Activated B cell treated with CpG ODN at 0.5 μM for 24 hours (primary cell): Measurements from ENCODE around the gene BPIFA1. TPM values are rescaled to one million over a fixed set of nuclear protein-coding genes. Genes with fewer than 3 reads are reported as not detected.
A peak's percentile ranks its signal among the peaks of the same experiment; 100 is the strongest.

Experiments
- ATAC-seq: fragments of 200-7000 bp; cut with Tn5 transposase; one replicate; pipeline ENCODE4 v1.10.0; 2021; ENCODE audit warnings: low read depth, mild to moderate bottlenecking, moderate library complexity
- CTCF ChIA-PET: fragments of 350-600 bp; sonication (Branson Sonifier 250); formaldehyde crosslinking; loops from one replicate; lab custom pipeline; 2021; ENCODE audit warnings: antibody characterized with exemption; lab: Charles Lee
- POLR2A ChIA-PET: fragments of 350-600 bp; sonication (Branson Sonifier 250); formaldehyde crosslinking; loops from one replicate; lab custom pipeline; 2021; ENCODE audit warnings: antibody characterized with exemption; lab: Charles Lee
- DNase-seq: peaks from one replicate; pipeline ENCODE4 v3.0.0; 2022
- H3K27ac Mint-ChIP-seq: one replicate; pipeline ENCODE4 v1.8.0; 2020; ENCODE audit warnings: mixed read lengths
- H3K27me3 Mint-ChIP-seq: one replicate; pipeline ENCODE4 v1.8.0; 2021; ENCODE audit warnings: mixed read lengths
- H3K36me3 Mint-ChIP-seq: one replicate; pipeline ENCODE4 v1.8.0; 2021; ENCODE audit warnings: low read depth, mixed read lengths
- H3K4me1 Mint-ChIP-seq: one replicate; pipeline ENCODE4 v1.8.0; 2021; ENCODE audit warnings: mixed read lengths
- H3K4me3 Mint-ChIP-seq: one replicate; pipeline ENCODE4 v1.8.0; 2020; ENCODE audit warnings: mild to moderate bottlenecking, mixed read lengths
- H3K9me3 Mint-ChIP-seq: one replicate; pipeline ENCODE4 v1.8.0; 2020; ENCODE audit warnings: mixed read lengths
- CTCF ChIP-seq: fragments of 200-600 bp; IDR thresholded peaks from one replicate; pipeline ENCODE4 v1.8.0; 2022; ENCODE audit warnings: antibody characterized with exemption, mild to moderate bottlenecking
- intact Hi-C: fragments of 100-400 bp; cut with micrococcal nuclease; formaldehyde crosslinking; loops from one replicate; pipeline ENCODE4 v1.15.1; 2024
- total RNA-seq: library from RNA; stranded (reverse); gene quantifications from 2 replicates; pipeline ENCODE4 v1.2.3, GENCODE V29; 2022

Gene BPIFA1
- total RNA-seq, 1 donor from 2014 or later = not detected

- ChIA-PET CTCF (interaction anchor here (2.4 kb wide), 1 partner anchor 389 kb away, joined by 7 read pairs; no protein-coding TSS in a partner anchor), POLR2A (no interaction called here)
- Mint-ChIP-seq H3K4me3 (no peak overlapping the region), H3K36me3 (no peaks in the 10 kb centered on the region), H3K27ac (no peak overlapping the region), H3K9me3 (no peaks in the 10 kb centered on the region), H3K4me1 (no peaks in the 10 kb centered on the region), H3K27me3 (peaks cover 12% of the 10 kb centered on the region)
- intact Hi-C loops = loop anchor here (10.0 kb wide), 2 partner anchors 154 to 616 kb away; partner anchors contain the start of genes C20orf203 and SNTA1
- no peak for DNase-seq
- TF ChIP-seq CTCF = no peak
- ATAC-seq = no peak
Observed at GRCh38 chr20:33290852-33291251, 55.1 kb downstream of the BPIFA1 start.

GRCh38 chr20:33291416-33291815 lies 55.6 kb downstream of the BPIFA1 start:
- Mint-ChIP-seq H3K4me1 (no peaks in the 10 kb centered on the region), H3K9me3 (no peaks in the 10 kb centered on the region), H3K27ac (no peak overlapping the region), H3K36me3 (no peaks in the 10 kb centered on the region), H3K4me3 (no peak overlapping the region), H3K27me3 (peaks cover 9% of the 10 kb centered on the region)
- POLR2A ChIA-PET = no interaction called here
- no peak for TF ChIP-seq CTCF
- ATAC-seq (no peak), DNase-seq (no peak)
- intact Hi-C loops = loop anchor here (10.0 kb wide), 2 partner anchors 153 to 617 kb away; partner anchors contain the start of genes C20orf203 and SNTA1
- CTCF ChIA-PET = interaction anchor here (1.2 to 1.8 kb wide), 3 partner anchors 388 to 501 kb away, joined by 3 to 9 read pairs (median 4); no protein-coding TSS in a partner anchor

- no peaks in the 10 kb centered on the region for H3K9me3 Mint-ChIP-seq
- no peaks in the 10 kb centered on the region for H3K4me1 Mint-ChIP-seq
- peak; percentile 50 for TF ChIP-seq CTCF
- H3K27ac Mint-ChIP-seq = no peak overlapping the region
- intact Hi-C loops = loop anchor here (1.0 to 10.0 kb wide), 4 partner anchors 153 to 617 kb away; partner anchors contain the start of genes C20orf203 and SNTA1
- ATAC-seq = peak; percentile 25
- no peaks in the 10 kb centered on the region for H3K36me3 Mint-ChIP-seq
- H3K4me3 Mint-ChIP-seq = no peak overlapping the region
- POLR2A ChIA-PET = no interaction called here
- CTCF ChIA-PET = interaction anchor here (0.6 to 1.8 kb wide), 4 partner anchors 388 to 1068 kb away, joined by 3 to 9 read pairs (median 4); no protein-coding TSS in a partner anchor
- peak; percentile 55 for DNase-seq
- H3K27me3 Mint-ChIP-seq = peaks cover 7% of the 10 kb centered on the region
Observed at GRCh38 chr20:33291830-33292355, 56.1 kb downstream of the BPIFA1 start.

Other genes starting within 250 kb of the BPIFA1 start
- gene SUN5, start 231.6 kb upstream of the BPIFA1 start, total RNA-seq = not detected in 2 replicates
- gene BPIFB2, start 228.3 kb upstream of the BPIFA1 start, total RNA-seq = not detected in 2 replicates
- gene BPIFB6, start 204.3 kb upstream of the BPIFA1 start, total RNA-seq = not detected in 2 replicates
- not detected in 2 replicates for gene BPIFB3, start 182.1 kb upstream of the BPIFA1 start, total RNA-seq
- not detected in 2 replicates for gene BPIFB4, start 156.4 kb upstream of the BPIFA1 start, total RNA-seq
- not detected in 2 replicates for gene BPIFA2, start 67.8 kb upstream of the BPIFA1 start, total RNA-seq
- not detected in 2 replicates for gene BPIFA3, start 18.6 kb upstream of the BPIFA1 start, total RNA-seq
- gene BPIFB1, start 47.2 kb downstream of the BPIFA1 start, total RNA-seq = not detected in 2 replicates
- 44.2 and 50.5 TPM in 2 replicates for gene CDK5RAP1, start 165.5 kb downstream of the BPIFA1 start, total RNA-seq
- gene SNTA1, start 207.8 kb downstream of the BPIFA1 start, total RNA-seq = 1.7 and 2.0 TPM in 2 replicates